Panc1 (cell line): Measurements from ENCODE around the gene ARMH2.

Experiments used
- CTCF ChIP-seq: fragments of 450-650 bp; IDR thresholded peaks from 2 replicates; pipeline ENCODE4 v1.5.1; 2017; ENCODE audit warnings: mild to moderate bottlenecking
- POLR2AphosphoS5 ChIP-seq: IDR thresholded peaks from 2 replicates; pipeline ENCODE4 v1.6.1; 2012; ENCODE audit warnings: mild to moderate bottlenecking, low read depth, low read length, moderate library complexity
- REST ChIP-seq, 2 experiments: IDR thresholded peaks; 2 replicates each; pipeline ENCODE4 v1.6.1; 2011 to 2012; ENCODE audit warnings: low read depth in 2 of 2, control low read depth in 1 of 2, low read length in 1 of 2, mild to moderate bottlenecking in 1 of 2, moderate library complexity in 1 of 2; ENCODE audit not compliant: insufficient read depth in 1 of 2
- SIN3A ChIP-seq: IDR thresholded peaks from 2 replicates; pipeline ENCODE4 v1.6.1; 2012; ENCODE audit warnings: low read depth, mild to moderate bottlenecking, low read length, moderate library complexity, borderline replicate concordance; ENCODE audit not compliant: insufficient read depth

DNA sequence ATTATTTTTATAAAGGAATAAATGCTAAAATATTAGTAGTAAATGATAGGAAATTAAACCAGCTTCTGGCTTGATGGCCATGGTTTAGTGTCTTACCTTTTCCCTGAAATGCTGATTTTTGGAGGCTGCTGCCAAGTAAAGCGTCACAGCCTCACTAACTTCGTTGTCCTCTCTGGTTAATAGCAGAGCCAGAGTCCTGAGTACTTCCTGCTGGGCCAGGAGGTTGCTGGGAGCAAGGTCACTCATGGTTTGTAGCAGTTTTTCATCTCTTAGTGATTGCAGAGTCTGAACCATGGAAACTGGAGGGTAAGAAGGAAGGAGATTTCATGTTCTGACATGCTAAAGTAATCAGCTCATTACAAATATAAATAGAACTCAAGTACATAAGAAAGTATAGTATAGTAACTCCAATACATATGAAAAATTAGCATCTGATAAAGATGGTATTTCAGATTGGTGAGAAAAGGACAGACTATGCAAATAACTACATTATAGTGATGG is 26.5 kb upstream of the ARMH2 start:
- TF ChIP-seq CTCF (no peak), POLR2AphosphoS5 (no peak), SIN3A (no peak), REST (IDR thresholded peaks at IDR 0.05; ENCODE audit: insufficient read depth in 1 of 2, low read depth in 2 of 2, low read length in 1 of 2) (no peak)
